Measurements from ENCODE around the gene ACKR2.
"Not testable (repeated sequence)": the region's sequence is repeated elsewhere in the genome, so short reads cannot be mapped to it uniquely, and the experiment has no call there.

ACKR2 gene

GRCh38 chr3:42872718-42873117 lies 63.5 kb downstream of the ACKR2 start:
- intact Hi-C loops (cut with micrococcal nuclease), result no loop called here
- no peaks in the 10 kb centered on the region for H3K36me3 Mint-ChIP-seq (ENCODE audit: low read depth)
- no peak overlapping the region for H3K4me3 Mint-ChIP-seq
- H3K9me3 Mint-ChIP-seq, result no peaks in the 10 kb centered on the region
- no peaks in the 10 kb centered on the region for H3K4me1 Mint-ChIP-seq (ENCODE audit: low read depth)
- peaks cover 6% of the 10 kb centered on the region for H3K27me3 Mint-ChIP-seq
- no peak overlapping the region for H3K27ac Mint-ChIP-seq

GRCh38 chr3:42873221-42873982 lies 64.2 kb downstream of the ACKR2 start:
- Mint-ChIP-seq H3K4me3 (no peak overlapping the region), H3K27ac (no peak overlapping the region), H3K4me1 (ENCODE audit: low read depth) (no peaks in the 10 kb centered on the region), H3K9me3 (no peaks in the 10 kb centered on the region), H3K27me3 (peaks cover 6% of the 10 kb centered on the region), H3K36me3 (ENCODE audit: low read depth) (no peaks in the 10 kb centered on the region)
- intact Hi-C loops (cut with micrococcal nuclease), result no loop called here

GRCh38 chr3:42874749-42875148 lies 65.5 kb downstream of the ACKR2 start:
- intact Hi-C loops (cut with micrococcal nuclease), result no loop called here
- H3K36me3 Mint-ChIP-seq (ENCODE audit: low read depth), result no peaks in the 10 kb centered on the region
- no peaks in the 10 kb centered on the region for H3K4me1 Mint-ChIP-seq (ENCODE audit: low read depth)
- H3K27me3 Mint-ChIP-seq, result peaks cover 9% of the 10 kb centered on the region
- H3K4me3 Mint-ChIP-seq, result no peak overlapping the region
- H3K9me3 Mint-ChIP-seq, result no peaks in the 10 kb centered on the region
- H3K27ac Mint-ChIP-seq, result no peak overlapping the region

GRCh38 chr3:42875325-42876151 lies 66.3 kb downstream of the ACKR2 start, which contains the start of gene CYP8B1:
Gene CYP8B1, minus strand, starts transcription at chr3:42875879. Its CDS starts 63 bp downstream, at chr3:42875816.
- H3K36me3 Mint-ChIP-seq (ENCODE audit: low read depth), result no peaks in the 10 kb centered on the region
- intact Hi-C loops (cut with micrococcal nuclease), result no loop called here
- H3K4me3 Mint-ChIP-seq, result no peak within 1 kb of the TSS
- no peak within 1 kb of the TSS for H3K27ac Mint-ChIP-seq
- no peaks in the 10 kb centered on the region for H3K9me3 Mint-ChIP-seq
- H3K27me3 Mint-ChIP-seq, result peaks cover 13% of the 10 kb centered on the region
- H3K4me1 Mint-ChIP-seq (ENCODE audit: low read depth), result peaks cover 3% of the 10 kb centered on the region

GRCh38 chr3:42876401-42876800 lies 67.2 kb downstream of the ACKR2 start:
- intact Hi-C loops (cut with micrococcal nuclease), result no loop called here
- peaks cover 21% of the 10 kb centered on the region for H3K27me3 Mint-ChIP-seq
- no peak overlapping the region for H3K4me3 Mint-ChIP-seq
- no peaks in the 10 kb centered on the region for H3K36me3 Mint-ChIP-seq (ENCODE audit: low read depth)
- no peak overlapping the region for H3K27ac Mint-ChIP-seq
- H3K9me3 Mint-ChIP-seq, result no peaks in the 10 kb centered on the region
- H3K4me1 Mint-ChIP-seq (ENCODE audit: low read depth), result peaks cover 11% of the 10 kb centered on the region

- intact Hi-C loops (cut with micrococcal nuclease), result no loop called here
- peaks cover 23% of the 10 kb centered on the region for H3K27me3 Mint-ChIP-seq
- H3K4me1 Mint-ChIP-seq (ENCODE audit: low read depth), result peaks cover 12% of the 10 kb centered on the region
- no peak overlapping the region for H3K27ac Mint-ChIP-seq
- no peaks in the 10 kb centered on the region for H3K36me3 Mint-ChIP-seq (ENCODE audit: low read depth)
- no peak overlapping the region for H3K4me3 Mint-ChIP-seq
- no peaks in the 10 kb centered on the region for H3K9me3 Mint-ChIP-seq
Measured at GRCh38 chr3:42876940-42877720, 67.9 kb downstream of the ACKR2 start.

GRCh38 chr3:42877881-42878280 lies 68.6 kb downstream of the ACKR2 start:
- peaks cover 12% of the 10 kb centered on the region for H3K4me1 Mint-ChIP-seq (ENCODE audit: low read depth)
- no peak overlapping the region for H3K27ac Mint-ChIP-seq
- H3K27me3 Mint-ChIP-seq, result peaks cover 23% of the 10 kb centered on the region
- intact Hi-C loops (cut with micrococcal nuclease), result no loop called here
- no peaks in the 10 kb centered on the region for H3K36me3 Mint-ChIP-seq (ENCODE audit: low read depth)
- H3K9me3 Mint-ChIP-seq, result no peaks in the 10 kb centered on the region
- H3K4me3 Mint-ChIP-seq, result no peak overlapping the region

GRCh38 chr3:42880183-42880582 lies 70.9 kb downstream of the ACKR2 start:
- Mint-ChIP-seq H3K27me3 (peaks cover 19% of the 10 kb centered on the region), H3K27ac (peak overlapping the region; percentile 68), H3K4me1 (ENCODE audit: low read depth) (peaks cover 12% of the 10 kb centered on the region), H3K4me3 (peak overlapping the region; percentile 73), H3K36me3 (ENCODE audit: low read depth) (no peaks in the 10 kb centered on the region), H3K9me3 (no peaks in the 10 kb centered on the region)
- intact Hi-C loops (cut with micrococcal nuclease), result no loop called here

GRCh38 chr3:42880601-42881451 lies 71.6 kb downstream of the ACKR2 start:
- Mint-ChIP-seq H3K4me3 (peak overlapping the region; percentile 73), H3K27me3 (peaks cover 19% of the 10 kb centered on the region), H3K9me3 (no peaks in the 10 kb centered on the region), H3K27ac (peak overlapping the region; percentile 68), H3K4me1 (ENCODE audit: low read depth) (peaks cover 12% of the 10 kb centered on the region), H3K36me3 (ENCODE audit: low read depth) (no peaks in the 10 kb centered on the region)
- intact Hi-C loops (cut with micrococcal nuclease), result loop anchor here (1.0 kb wide), 2 partner anchors 50 to 101 kb away; no protein-coding TSS in a partner anchor

GRCh38 chr3:42883251-42883930 lies 74.1 kb downstream of the ACKR2 start:
- H3K36me3 Mint-ChIP-seq (ENCODE audit: low read depth); intact Hi-C loops (cut with micrococcal nuclease); H3K9me3 Mint-ChIP-seq; H3K27ac Mint-ChIP-seq; H3K4me3 Mint-ChIP-seq: not testable (repeated sequence)
- H3K27me3 Mint-ChIP-seq, result peaks cover 17% of the 10 kb centered on the region
- peaks cover 12% of the 10 kb centered on the region for H3K4me1 Mint-ChIP-seq (ENCODE audit: low read depth)

GRCh38 chr3:42884324-42884723 lies 75.1 kb downstream of the ACKR2 start:
- H3K4me1 Mint-ChIP-seq (ENCODE audit: low read depth), result peaks cover 12% of the 10 kb centered on the region
- intact Hi-C loops (cut with micrococcal nuclease), result no loop called here
- H3K9me3 Mint-ChIP-seq, result no peaks in the 10 kb centered on the region

GRCh38 chr3:42886294-42886822 lies 77.1 kb downstream of the ACKR2 start:
- peaks cover 2% of the 10 kb centered on the region for H3K27me3 Mint-ChIP-seq
- H3K4me1 Mint-ChIP-seq (ENCODE audit: low read depth), result peaks cover 2% of the 10 kb centered on the region
- intact Hi-C loops (cut with micrococcal nuclease), result no loop called here
- H3K36me3 Mint-ChIP-seq (ENCODE audit: low read depth), result no peaks in the 10 kb centered on the region
- no peaks in the 10 kb centered on the region for H3K9me3 Mint-ChIP-seq
- H3K4me3 Mint-ChIP-seq, result no peak overlapping the region
- H3K27ac Mint-ChIP-seq, result no peak overlapping the region

More at GRCh38 chr3:42884324-42884723, 75.1 kb downstream of the ACKR2 start:
- Mint-ChIP-seq H3K4me3 (no peak overlapping the region), H3K27me3 (peaks cover 17% of the 10 kb centered on the region), H3K27ac (no peak overlapping the region), H3K36me3 (ENCODE audit: low read depth) (no peaks in the 10 kb centered on the region)

Data from dendritic cell treated with granulocyte-macrophage colony-stimulating factor and Interleukin-4, amounts not matched to agents 40 ng/mL and 50 ng/mL, for 4 days (primary cell).